Transverse colon (tissue), 4 donors: ENCODE results near the gene SMIM1. TPM values are rescaled to one million over a fixed set of nuclear protein-coding genes. Genes with fewer than 3 reads are reported as not detected.

Experiments
- DNase-seq: peaks from one replicate; pipeline ENCODE4 v3.0.0-alpha.2; 2019
- H3K27ac ChIP-seq, 4 donors: fragments of 200-600 bp; sonication (generic); 2 replicates each; pipeline ENCODE4 v1.5.1; 2016 to 2018; ENCODE audit warnings: inconsistent platforms in 4 of 4
- H3K27me3 ChIP-seq: fragments of 200-600 bp; sonication (generic); 2 replicates; pipeline ENCODE4 v1.5.1; 2017; ENCODE audit warnings: inconsistent platforms
- H3K36me3 ChIP-seq, 4 donors: fragments of 200-600 bp; sonication (generic); 2 replicates each; pipeline ENCODE4 v1.5.1; 2017 to 2019; ENCODE audit warnings: inconsistent platforms in 4 of 4
- H3K4me1 ChIP-seq, 4 donors: fragments of 200-600 bp; sonication (generic); 2 replicates each; pipeline ENCODE4 v1.5.1; 2017 to 2020; ENCODE audit warnings: inconsistent platforms in 4 of 4
- H3K4me3 ChIP-seq, 4 donors: fragments of 200-600 bp; sonication (generic); 1 replicate in 1 of 4; 2 replicates in 3 of 4; pipeline versions ENCODE4 v1.5.1 to v1.6.1; 2017 to 2019; ENCODE audit warnings: inconsistent platforms in 4 of 4
- H3K9me3 ChIP-seq, 2 donors: fragments of 200-600 bp; sonication (generic); 2 replicates each; pipeline ENCODE4 v1.5.1; 2017 to 2019; ENCODE audit warnings: inconsistent platforms in 2 of 2
- CTCF ChIP-seq, 5 experiments: fragments of 200-600 bp in 3 of 5; fragments of 450-650 bp in 2 of 5; sonication (generic) in 3 of 5; IDR thresholded peaks; 1 replicate in 2 of 5; 2 replicates in 3 of 5; pipeline ENCODE4 v1.5.1; 2016 to 2017; ENCODE audit warnings: antibody characterized with exemption in 5 of 5, inconsistent platforms in 3 of 5, mild to moderate bottlenecking in 2 of 5, moderate library complexity in 1 of 5
- EP300 ChIP-seq: sonication (generic); formaldehyde crosslinking; IDR thresholded peaks from one replicate; pipeline ENCODE4 v1.6.1; 2017; ENCODE audit warnings: antibody characterized with exemption, low read depth
- POLR2A ChIP-seq: fragments of 450-650 bp; IDR thresholded peaks from one replicate; pipeline ENCODE4 v1.6.1; 2016; ENCODE audit warnings: antibody characterized with exemption, mild to moderate bottlenecking, moderate library complexity
- POLR2AphosphoS5 ChIP-seq, 3 donors: sonication (generic); formaldehyde crosslinking; IDR thresholded peaks; one replicate each; pipeline ENCODE4 v1.6.1; 2016; ENCODE audit warnings: antibody characterized with exemption in 3 of 3
- WGBS, 2 donors: methylation state at CpG; one replicate each; pipeline ENCODE4 v1.1.5; 2018; ENCODE audit warnings: low coverage in 1 of 2; 5-methylcytosine and 5-hydroxymethylcytosine counted together
- in situ Hi-C, 4 donors: fragments of 200-750 bp; cut with MboI; loops; one replicate each; pipeline versions ENCODE4 v1.15.0 to v1.15.1; 2017; ENCODE audit warnings: low sequenced_read_pairs in 3 of 4, low pct_ligation_motif_present in 1 of 4, low pct_unique_long_range_greater_than_20kb in 1 of 4
- intact Hi-C: fragments of 100-400 bp; cut with DNase I; formaldehyde crosslinking; loops from one replicate; pipeline ENCODE4 v1.15.1; 2023; ENCODE audit warnings: low total_unique reads
- small RNA-seq, 4 donors: library from RNA; depleted of rRNA; stranded (forward); fragments of <200 nt; gene quantifications; one replicate each; pipeline ENCODE3, GENCODE V24; 2016
- total RNA-seq, 4 donors: library from RNA; depleted of rRNA; stranded (reverse); fragments of >200 nt; gene quantifications; one replicate each; pipeline ENCODE4 v1.1.0, GENCODE V29; 2016

The SMIM1 gene
- total RNA-seq, 4 donors from 2014 or later: not detected

GRCh38 chr1:3824650-3825049, 52.1 kb downstream of the SMIM1 start:
- Histone ChIP-seq H3K4me3 (no peak overlapping the region), H3K27me3 (no peaks in the 10 kb centered on the region), H3K9me3 (no peaks in the 10 kb centered on the region), H3K27ac (no peak overlapping the region), H3K36me3 (peaks cover 0 to 56% (median 16%) of the 10 kb centered on the region in 4 donors), H3K4me1 (no peaks in the 10 kb centered on the region)
- DNase-seq: no peak
- in situ Hi-C loops (no loop called here), intact Hi-C loops (no loop called here)
- TF ChIP-seq CTCF (IDR thresholded peaks at IDR 0.05): no peak
- TF ChIP-seq POLR2A: no peak
- no peak for TF ChIP-seq POLR2AphosphoS5 (IDR thresholded peaks at IDR 0.05)
- no peak for TF ChIP-seq EP300
- 98 to 100% methylated on average over 3 to 7 of the region's 8 CpGs for WGBS, 2 donors

GRCh38 chr1:3825356-3825755, 52.8 kb downstream of the SMIM1 start:
- H3K36me3 ChIP-seq: peaks cover 0 to 56% (median 17%) of the 10 kb centered on the region in 4 donors

More at GRCh38 chr1:3825356-3825755, 52.8 kb downstream of the SMIM1 start:
- intact Hi-C loops (no loop called here), in situ Hi-C loops (no loop called here)
- Histone ChIP-seq H3K9me3 (no peaks in the 10 kb centered on the region), H3K27me3 (no peaks in the 10 kb centered on the region), H3K4me1 (no peaks in the 10 kb centered on the region), H3K4me3 (no peak overlapping the region), H3K27ac (no peak overlapping the region)
- 93% methylated on average over 15 of the region's 15 CpGs; no CpG with 5 or more reads in 1 of the 2 donors for WGBS, 2 donors
- TF ChIP-seq EP300 (no peak), POLR2A (no peak), POLR2AphosphoS5 (IDR thresholded peaks at IDR 0.05) (no peak)
- no peak for DNase-seq

Small RNAs within 50 kb of the gene (small RNA-seq; reads per million reads assigned to genes)
- gene RF02197 (0 reads per million in 4 donors), gene RN7SL574P (0 reads per million in 4 donors)

Other genes starting within 250 kb of the SMIM1 start
- 10 to 100 TPM in 2 of 4 donors, 1 to 10 TPM in 2; 4.1 to 27.1 (median 11.4) TPM for gene MEGF6, start 161.2 kb upstream of the SMIM1 start, total RNA-seq
- gene TPRG1L, start 147.7 kb upstream of the SMIM1 start, total RNA-seq: 10 to 100 TPM; 24.5 to 86.8 (median 56.0) TPM
- gene WRAP73, start 122.6 kb upstream of the SMIM1 start, total RNA-seq: 10 to 100 TPM; 19.7 to 30.4 (median 25.5) TPM
- under 1 TPM in 2 of 4 donors, not detected in 2; 0.20 to 0.32 TPM for gene TP73, start 120.2 kb upstream of the SMIM1 start, total RNA-seq
- not detected for gene CCDC27, start 20.3 kb upstream of the SMIM1 start, total RNA-seq
- 10 to 100 TPM; 30.6 to 50.5 (median 38.0) TPM for gene LRRC47, start 23.7 kb downstream of the SMIM1 start, total RNA-seq
- gene CEP104, start 84.5 kb downstream of the SMIM1 start, total RNA-seq: 10 to 100 TPM; 34.4 to 57.7 (median 43.5) TPM
- gene DFFB, start 84.7 kb downstream of the SMIM1 start, total RNA-seq: 10 to 100 TPM in 2 of 4 donors, 1 to 10 TPM in 1, not detected in 1; 7.4 to 18.3 (median 15.7) TPM
- 10 to 100 TPM; 23.5 to 45.4 (median 36.6) TPM for gene C1orf174, start 127.5 kb downstream of the SMIM1 start, total RNA-seq